Ovary (tissue), 3 donors: ENCODE data around the gene PLAGL2.

Source experiments
- CTCF ChIP-seq, 3 donors: fragments of 450-650 bp in 2 of 3; fragments of 200-600 bp in 1 of 3; IDR thresholded peaks; one replicate each; pipeline versions ENCODE4 v1.5.1 to v1.8.0; 2016 to 2022; ENCODE audit warnings: antibody characterized with exemption in 3 of 3, mild to moderate bottlenecking in 1 of 3
- EP300 ChIP-seq: sonication (generic); formaldehyde crosslinking; IDR thresholded peaks from one replicate; pipeline ENCODE4 v1.6.1; 2017; ENCODE audit warnings: antibody characterized with exemption
- POLR2A ChIP-seq: fragments of 450-650 bp; IDR thresholded peaks from one replicate; pipeline ENCODE4 v1.6.1; 2017; ENCODE audit warnings: antibody characterized with exemption, mild to moderate bottlenecking, moderate library complexity
- donor health status: DM: no; HTN: no; CAD: no.

- TF ChIP-seq CTCF (IDR thresholded peaks at IDR 0.05) (no peak), POLR2A (no peak), EP300 (no peak)
These were observed 23.2 kb upstream of the PLAGL2 start for GRCh38 chr20:32230707-32231106.
